H9 (cell line): Measurements from ENCODE around the gene PNPLA7. TPM values are rescaled to one million over a fixed set of nuclear protein-coding genes. Genes with fewer than 3 reads are reported as not detected.

Experiments
- DNase-seq: peaks from one replicate; pipeline ENCODE4 v3.0.0-alpha.2; 2017
- H2AFZ ChIP-seq: one replicate; pipeline ENCODE4 v1.6.1; 2013; ENCODE audit warnings: mild to moderate bottlenecking, low read length, control low read depth, moderate library complexity
- H2AK5ac ChIP-seq: 2 replicates; pipeline ENCODE4 v1.6.1; 2013; ENCODE audit warnings: low read length, control low read depth, mixed read lengths; ENCODE audit not compliant: insufficient read length
- H2BK120ac ChIP-seq: one replicate; pipeline ENCODE4 v1.6.1; 2013; ENCODE audit warnings: low read depth, mild to moderate bottlenecking, low read length, control low read depth, inconsistent platforms; ENCODE audit not compliant: poor library complexity, severe bottlenecking
- H2BK12ac ChIP-seq: 2 replicates; pipeline ENCODE4 v1.6.1; 2013; ENCODE audit warnings: low read length, control low read depth, mixed read lengths, low read depth; ENCODE audit not compliant: insufficient read length
- H2BK15ac ChIP-seq: 2 replicates; pipeline ENCODE4 v1.6.1; 2013; ENCODE audit warnings: low read depth, low read length, control low read depth
- H2BK20ac ChIP-seq: one replicate; pipeline ENCODE4 v1.6.1; 2013; ENCODE audit warnings: low read depth, mild to moderate bottlenecking, low read length, control low read depth, inconsistent platforms; ENCODE audit not compliant: poor library complexity, severe bottlenecking
- H2BK5ac ChIP-seq: 2 replicates; pipeline ENCODE4 v1.6.1; 2013; ENCODE audit warnings: low read length, control low read depth, mixed read lengths; ENCODE audit not compliant: insufficient read length
- H3K14ac ChIP-seq: 2 replicates; pipeline ENCODE4 v1.6.1; 2013; ENCODE audit warnings: low read length, control low read depth; ENCODE audit not compliant: insufficient read depth
- H3K18ac ChIP-seq: 2 replicates; pipeline ENCODE4 v1.6.1; 2013; ENCODE audit warnings: low read depth, mild to moderate bottlenecking, mixed read lengths, low read length, control low read depth; ENCODE audit not compliant: insufficient read length
- H3K23ac ChIP-seq: 2 replicates; pipeline ENCODE4 v1.6.1; 2013; ENCODE audit warnings: low read length, control low read depth, mixed read lengths, low read depth; ENCODE audit not compliant: insufficient read length
- H3K23me2 ChIP-seq: 2 replicates; pipeline ENCODE4 v1.6.1; 2013; ENCODE audit warnings: low read depth, mild to moderate bottlenecking, mixed read lengths, low read length, control low read depth; ENCODE audit not compliant: insufficient read length, poor library complexity, severe bottlenecking
- H3K27ac ChIP-seq: 2 replicates; pipeline ENCODE4 v1.5.1; 2013; ENCODE audit warnings: low read length, control low read depth, mixed read lengths, low read depth; ENCODE audit not compliant: insufficient read length
- H3K27me3 ChIP-seq: 2 replicates; pipeline ENCODE4 v1.6.1; 2013; ENCODE audit warnings: low read length, control low read depth, inconsistent platforms; ENCODE audit not compliant: insufficient read depth
- H3K4ac ChIP-seq: 2 replicates; pipeline ENCODE4 v1.6.1; 2013; ENCODE audit warnings: low read depth, mild to moderate bottlenecking, control low read depth, inconsistent platforms, low read length, moderate library complexity
- H3K4me1 ChIP-seq: 2 replicates; pipeline ENCODE4 v1.6.1; 2013; ENCODE audit warnings: low read length, control low read depth, inconsistent platforms; ENCODE audit not compliant: insufficient read depth
- H3K4me2 ChIP-seq: 2 replicates; pipeline ENCODE4 v1.6.1; 2013; ENCODE audit warnings: low read length, control low read depth, mixed read lengths; ENCODE audit not compliant: insufficient read length, insufficient read depth
- H3K56ac ChIP-seq: 2 replicates; pipeline ENCODE4 v1.6.1; 2013; ENCODE audit warnings: low read depth, mild to moderate bottlenecking, mixed read lengths, low read length, control low read depth; ENCODE audit not compliant: insufficient read length
- H3K79me1 ChIP-seq: 2 replicates; pipeline ENCODE4 v1.6.1; 2013; ENCODE audit warnings: low read depth, mild to moderate bottlenecking, moderate library complexity, low read length, control low read depth, inconsistent platforms; ENCODE audit not compliant: insufficient read depth, poor library complexity, severe bottlenecking
- H3K79me2 ChIP-seq: 2 replicates; pipeline ENCODE4 v1.6.1; 2013; ENCODE audit warnings: low read length, control low read depth, inconsistent platforms; ENCODE audit not compliant: insufficient read depth
- H3K9ac ChIP-seq: 2 replicates; pipeline ENCODE4 v1.6.1; 2013; ENCODE audit warnings: low read length, control low read depth, mixed read lengths; ENCODE audit not compliant: insufficient read length; ENCODE audit errors: extremely low read depth
- H3K9me3 ChIP-seq: one replicate; pipeline ENCODE4 v1.6.1; 2013; ENCODE audit warnings: low read depth, low read length, inconsistent platforms; ENCODE audit not compliant: control insufficient read depth
- H3T11ph ChIP-seq: one replicate; pipeline ENCODE4 v1.6.1; 2013; ENCODE audit warnings: mild to moderate bottlenecking, low read length, control low read depth, inconsistent platforms
- H4K20me1 ChIP-seq: one replicate; pipeline ENCODE4 v1.6.1; 2013; ENCODE audit not compliant: control insufficient read depth, insufficient read length, insufficient read depth
- H4K5ac ChIP-seq: 2 replicates; pipeline ENCODE4 v1.6.1; 2013; ENCODE audit warnings: low read depth, mild to moderate bottlenecking, mixed read lengths, low read length, control low read depth; ENCODE audit not compliant: insufficient read length
- H4K8ac ChIP-seq: replicated peaks from 2 replicates; pipeline ENCODE4 v1.6.1; 2013; ENCODE audit warnings: low read length, control low read depth, mixed read lengths, low read depth; ENCODE audit not compliant: insufficient read length
- H4K91ac ChIP-seq: 2 replicates; pipeline ENCODE4 v1.6.1; 2013; ENCODE audit warnings: low read depth, mild to moderate bottlenecking, moderate library complexity, mixed read lengths, low read length, control low read depth; ENCODE audit not compliant: insufficient read length
- H3K27ac Mint-ChIP-seq, 3 experiments: 2 replicates in 2 of 3; 3 replicates in 1 of 3; pipeline ENCODE4 v1.8.0; 2020 to 2021; ENCODE audit warnings: mixed read lengths in 3 of 3, mild to moderate bottlenecking in 1 of 3, moderate library complexity in 1 of 3
- H3K27me3 Mint-ChIP-seq: 2 replicates; pipeline ENCODE4 v1.8.0; 2021; ENCODE audit warnings: low read depth, mild to moderate bottlenecking, moderate library complexity, mixed read lengths
- H3K36me3 Mint-ChIP-seq, 3 experiments: 2 replicates in 2 of 3; 3 replicates in 1 of 3; pipeline ENCODE4 v1.8.0; 2020 to 2021; ENCODE audit warnings: low read depth in 3 of 3, mixed read lengths in 3 of 3; ENCODE audit not compliant: insufficient read depth in 1 of 3
- H3K4me1 Mint-ChIP-seq, 2 experiments: 2 replicates each; pipeline ENCODE4 v1.8.0; 2020; ENCODE audit warnings: mixed read lengths in 2 of 2
- H3K4me3 Mint-ChIP-seq, 2 experiments: 2 replicates in 1 of 2; 3 replicates in 1 of 2; pipeline ENCODE4 v1.8.0; 2020 to 2021; ENCODE audit warnings: mild to moderate bottlenecking in 2 of 2, mixed read lengths in 2 of 2, moderate library complexity in 1 of 2
- H3K9me3 Mint-ChIP-seq, 2 experiments: 2 replicates in 1 of 2; 3 replicates in 1 of 2; pipeline ENCODE4 v1.8.0; 2020; ENCODE audit warnings: mild to moderate bottlenecking in 2 of 2, mixed read lengths in 2 of 2, moderate library complexity in 1 of 2
- CTCF ChIP-seq: fragments of 200-600 bp; sonication (generic); conservative IDR thresholded peaks from 3 replicates; pipeline ENCODE4 v1.8.0; 2021; ENCODE audit warnings: antibody characterized with exemption, mild to moderate bottlenecking
- WGBS: extraction: QIAGEN DNeasy Blood & Tissue Kit; methylation state at CpG from one replicate; pipeline ENCODE4 v1.1.7; 2013; ENCODE audit warnings: missing lambda C conversion rate, low lambda C conversion rate, mixed read lengths; ENCODE audit not compliant: insufficient read length; ENCODE audit errors: extremely low coverage; 5-methylcytosine and 5-hydroxymethylcytosine counted together
- total RNA-seq: library from RNA; stranded (reverse); gene quantifications from 2 replicates; pipeline ENCODE4 v1.2.1, GENCODE V29; 2021

The PNPLA7 gene
- total RNA-seq, 1 experiment from 2014 or later: 1.8 TPM

- Histone ChIP-seq H3K9ac (no peak overlapping the region), H4K8ac (no peak overlapping the region), H4K5ac (no peak overlapping the region), H3K56ac (no peak overlapping the region), H3K14ac (no peak overlapping the region), H2BK5ac (no peak overlapping the region), H2BK12ac (no peak overlapping the region), H3K23me2 (no peaks in the 10 kb centered on the region), H3K4me2 (no peak overlapping the region), H3K9me3 (no peaks in the 10 kb centered on the region), H3K79me2 (no peaks in the 10 kb centered on the region), H2AFZ (no peak overlapping the region), H4K20me1 (no peaks in the 10 kb centered on the region), H2BK15ac (no peak overlapping the region), H2AK5ac (no peak overlapping the region), H3K27me3 (no peaks in the 10 kb centered on the region), H3K4me1 (no peaks in the 10 kb centered on the region), H3T11ph (no peak overlapping the region), H3K4ac (no peak overlapping the region), H3K23ac (no peak overlapping the region), H2BK20ac (no peak overlapping the region), H4K91ac (no peak overlapping the region), H3K79me1 (no peaks in the 10 kb centered on the region), H3K27ac (no peak overlapping the region), H2BK120ac (no peak overlapping the region), H3K18ac (no peak overlapping the region)
- H3K27ac Mint-ChIP-seq: no peak overlapping the region
- no CpG with 5 or more reads among the region's 40 CpGs for WGBS
- no peak for TF ChIP-seq CTCF
- H3K4me1 Mint-ChIP-seq: peaks cover 0 to 2% of the 10 kb centered on the region in 2 experiments; a peak in 2 of 4 replicates
- H3K27me3 Mint-ChIP-seq: peaks cover 12% of the 10 kb centered on the region
- no peak for DNase-seq
- 0 out of 5 replicates have a peak, but pooled peaks cover 0 to 1% of the 10 kb centered on the region in 2 experiments for H3K9me3 Mint-ChIP-seq
- no peak overlapping the region; a peak in 1 of 5 replicates for H3K4me3 Mint-ChIP-seq
- no peaks in the 10 kb centered on the region for H3K36me3 Mint-ChIP-seq
These were observed 112.3 kb downstream of the PNPLA7 start for GRCh38 chr9:137437691-137438590.
